Ureter (tissue), 1 donor: ENCODE measurements around the gene MAP7D2. TPM values are rescaled to one million over a fixed set of nuclear protein-coding genes. Genes with fewer than 3 reads are reported as not detected.

Experiments
- DNase-seq: peaks from one replicate; pipeline ENCODE4 v3.0.0-alpha.2; 2020; ENCODE audit warnings: low spot score
- total RNA-seq: library from RNA; stranded (reverse); gene quantifications from one replicate; pipeline ENCODE4 v1.2.4, GENCODE V29; 2023
- donor health status: DM: yes; HTN: yes; CAD: no.

MAP7D2 gene
- total RNA-seq, 1 donor from 2014 or later: 1.2 TPM

DNA sequence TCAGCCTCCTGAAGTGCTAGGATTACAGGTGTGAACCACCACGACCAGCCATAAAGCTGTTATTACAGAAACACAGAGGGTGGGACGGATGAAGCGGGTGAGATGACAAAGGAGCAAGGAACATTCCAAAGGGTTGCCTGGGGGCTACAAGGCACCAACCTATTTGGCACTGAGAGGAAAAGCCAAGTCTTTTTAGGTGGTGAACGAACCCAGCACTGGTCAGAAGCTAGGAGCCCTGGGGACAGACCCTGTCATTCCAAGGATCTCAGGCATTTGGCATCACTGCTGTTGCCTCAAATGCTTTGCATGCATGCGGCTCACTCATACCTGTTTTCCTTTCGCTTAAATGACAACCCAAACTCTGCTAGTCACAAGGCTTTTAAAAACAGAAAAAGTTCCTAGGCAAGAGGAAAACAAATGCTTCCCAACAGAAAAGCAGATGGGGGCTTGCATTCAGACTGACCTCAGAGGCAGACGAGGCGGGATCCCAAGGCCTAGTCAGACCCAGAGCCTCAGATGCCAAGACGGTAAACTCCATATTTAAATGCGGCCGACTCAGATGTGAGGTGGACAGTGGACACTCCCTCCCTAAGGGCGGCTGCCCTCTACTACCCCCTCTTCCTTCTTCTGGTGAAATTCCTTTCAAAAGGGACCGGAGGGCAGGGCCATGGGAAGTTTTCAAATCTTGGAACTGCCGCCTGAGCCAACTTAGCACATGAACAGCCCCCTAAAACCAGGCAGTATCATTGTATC lies 4.5 kb downstream of the MAP7D2 start:
- no peak for DNase-seq

DNA sequence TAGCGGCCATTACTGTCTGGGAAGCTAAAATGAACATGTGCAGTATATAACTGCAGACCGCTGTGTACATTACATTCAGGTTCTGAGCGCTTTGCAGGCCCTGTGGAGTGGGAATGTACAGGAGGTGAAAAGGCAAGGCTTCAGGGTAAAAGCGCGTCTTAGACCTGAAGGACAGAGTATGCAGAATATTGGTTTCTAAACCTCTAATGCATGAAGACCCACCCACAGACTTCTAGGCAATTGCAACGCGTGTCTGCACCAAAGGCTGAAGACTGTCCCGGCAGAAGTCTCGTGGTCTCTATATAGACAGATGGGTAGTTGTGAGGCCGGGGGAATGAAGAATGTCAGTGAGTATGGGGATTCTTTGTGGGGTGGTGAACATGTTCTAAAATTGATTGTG lies 5.4 kb downstream of the MAP7D2 start:
- no peak for DNase-seq

- DNase-seq: no peak
These were observed 14.6 kb downstream of the MAP7D2 start for GRCh38 chrX:20101934-20102581.

- DNase-seq: no peak
These were observed 25.2 kb downstream of the MAP7D2 start for GRCh38 chrX:20091499-20091898.

DNA sequence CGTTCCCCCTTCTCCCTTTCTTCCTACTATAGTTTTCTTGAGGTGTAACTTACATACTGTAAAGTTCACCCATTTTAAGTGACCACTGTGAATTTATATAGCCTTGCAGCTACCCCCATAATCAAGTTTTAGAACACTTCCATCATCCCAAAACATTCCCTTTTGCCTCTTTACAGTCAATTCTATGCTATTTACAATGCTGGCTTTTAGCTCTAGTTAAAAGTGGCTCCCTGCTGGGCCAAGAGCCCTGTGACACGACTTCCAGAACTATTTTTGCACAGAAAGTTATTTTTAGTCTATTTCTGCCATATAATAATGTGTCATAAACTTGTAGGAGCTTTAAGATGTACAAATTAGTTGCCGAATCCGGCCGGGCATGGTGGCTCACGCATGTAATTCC lies 26.9 kb downstream of the MAP7D2 start:
- DNase-seq: no peak

DNA sequence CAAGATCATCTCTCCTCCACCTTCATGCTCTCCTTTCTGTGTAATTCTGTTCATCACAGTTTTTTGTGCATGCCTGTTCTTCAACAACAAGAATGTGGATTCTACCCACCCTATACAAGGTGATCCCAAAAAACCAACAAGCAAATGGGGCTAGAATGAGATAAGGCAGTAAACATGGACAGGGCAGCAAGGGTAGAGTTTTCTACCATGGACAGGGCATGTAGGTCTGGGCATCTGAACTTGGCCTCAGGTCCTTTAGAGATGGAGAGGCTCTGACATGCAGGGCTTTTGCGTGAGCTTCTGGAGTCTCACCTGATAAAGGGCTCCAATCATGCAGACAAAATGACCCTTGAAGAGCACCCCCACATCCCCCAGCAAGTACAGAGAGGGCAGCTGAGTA lies 36.4 kb downstream of the MAP7D2 start:
- no peak for DNase-seq

GRCh38 chrX:20071511-20072079 lies 45.1 kb downstream of the MAP7D2 start:
- DNase-seq: no peak

GRCh38 chrX:20067709-20068561 lies 48.8 kb downstream of the MAP7D2 start:
- DNase-seq: peak; percentile 76

- DNase-seq: no peak
These were observed 49.6 kb downstream of the MAP7D2 start for GRCh38 chrX:20066968-20067708.

- no peak for DNase-seq
These were observed 52.9 kb downstream of the MAP7D2 start for GRCh38 chrX:20063716-20064351.

DNA sequence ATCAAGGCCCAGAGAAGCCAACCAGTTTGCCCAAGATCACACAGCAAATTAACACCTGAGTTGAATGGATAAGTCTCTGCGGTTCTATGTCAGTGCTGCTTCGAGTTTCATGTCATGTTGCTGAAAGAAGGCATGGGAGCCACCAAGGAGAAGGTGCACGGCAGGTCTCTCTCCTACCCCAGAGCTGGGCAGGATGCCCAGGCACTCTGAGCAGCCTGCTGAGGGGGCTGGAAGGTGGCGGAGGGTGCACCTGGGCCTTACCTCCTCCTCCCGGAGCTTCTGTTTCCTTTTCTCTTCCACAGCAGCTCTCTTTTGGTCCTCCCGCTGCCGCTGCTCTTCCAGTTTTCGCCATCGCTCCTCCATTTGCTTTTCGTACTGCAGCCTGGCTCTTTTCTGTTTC lies 53.6 kb downstream of the MAP7D2 start:
- DNase-seq: no peak

DNA sequence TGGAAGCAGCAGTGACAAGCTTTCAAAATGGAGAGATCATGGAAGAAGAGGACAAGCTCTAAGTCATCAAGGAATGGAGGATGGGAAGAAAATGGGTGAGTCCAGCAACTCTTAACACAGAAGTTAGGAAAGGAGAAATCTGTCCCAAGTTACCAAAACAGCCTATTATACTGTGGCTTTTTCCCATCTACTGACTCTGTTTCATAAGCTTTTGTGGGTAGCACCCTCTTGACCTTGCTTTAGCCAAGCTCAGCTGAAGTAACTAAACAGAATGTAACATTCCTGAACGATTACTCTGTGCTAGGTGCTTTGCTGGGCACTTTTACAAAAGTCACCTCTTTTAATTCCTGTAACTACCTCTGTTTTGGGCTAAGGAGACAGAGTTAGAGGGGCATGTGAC lies 54.9 kb downstream of the MAP7D2 start:
- DNase-seq: no peak

DNA sequence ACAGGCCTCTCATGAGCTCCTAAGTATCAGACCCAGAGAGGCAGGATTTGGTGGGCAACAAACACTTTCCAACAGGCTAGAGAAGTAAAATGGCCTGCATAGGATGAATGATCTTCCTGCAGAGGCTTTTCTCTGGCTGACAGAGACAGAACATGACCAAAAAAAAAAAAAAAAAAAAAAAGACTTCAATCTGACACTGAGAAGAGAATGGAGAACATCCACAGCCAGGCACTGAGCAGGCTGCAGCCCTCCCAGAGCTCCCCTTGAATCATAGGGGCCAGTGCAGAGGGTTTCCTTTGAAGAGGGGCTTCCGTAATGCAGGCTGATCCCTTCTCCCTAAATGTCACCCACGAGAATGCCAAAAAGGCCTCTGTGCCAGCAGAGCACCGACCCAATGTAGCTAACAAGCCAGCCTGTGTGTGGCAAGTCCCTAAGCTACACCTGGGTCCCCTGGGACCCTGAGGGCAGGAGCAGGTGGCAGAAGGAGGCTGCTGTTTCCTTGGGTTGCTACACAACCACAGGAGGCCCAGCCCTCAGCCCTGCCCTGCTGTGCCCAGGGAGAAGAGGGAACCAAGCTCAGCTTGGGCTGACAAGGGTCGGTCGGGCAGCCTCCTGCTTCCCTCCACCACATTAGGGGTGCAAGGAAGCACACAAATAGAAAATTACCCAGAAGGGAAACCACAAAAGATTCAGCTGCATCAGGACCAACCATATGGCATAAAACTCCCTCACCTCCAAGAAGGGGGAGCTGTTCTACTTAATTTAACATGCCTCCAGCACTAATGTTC lies 55.6 kb downstream of the MAP7D2 start:
- DNase-seq: no peak

GRCh38 chrX:20059467-20060128 lies 57.1 kb downstream of the MAP7D2 start:
- no peak for DNase-seq

DNA sequence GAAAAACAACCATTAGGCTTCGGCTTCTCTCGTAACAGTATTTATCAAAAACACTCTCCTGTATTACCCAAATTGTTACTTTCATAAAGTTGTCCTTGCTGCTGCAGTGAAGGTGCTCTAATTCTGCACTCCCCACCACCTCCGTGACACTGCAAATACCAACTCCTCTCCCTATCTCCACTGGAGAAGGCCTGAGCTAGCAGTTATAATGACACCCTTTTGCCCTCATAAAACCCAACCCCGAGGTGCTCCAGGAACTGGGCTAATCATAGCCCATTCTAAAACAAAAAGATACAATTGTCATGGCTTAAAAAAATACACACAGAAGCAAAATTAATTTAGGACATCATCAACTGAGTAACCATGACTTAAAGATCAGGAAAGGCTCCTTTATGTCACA lies 59.2 kb downstream of the MAP7D2 start:
- DNase-seq: no peak

DNA sequence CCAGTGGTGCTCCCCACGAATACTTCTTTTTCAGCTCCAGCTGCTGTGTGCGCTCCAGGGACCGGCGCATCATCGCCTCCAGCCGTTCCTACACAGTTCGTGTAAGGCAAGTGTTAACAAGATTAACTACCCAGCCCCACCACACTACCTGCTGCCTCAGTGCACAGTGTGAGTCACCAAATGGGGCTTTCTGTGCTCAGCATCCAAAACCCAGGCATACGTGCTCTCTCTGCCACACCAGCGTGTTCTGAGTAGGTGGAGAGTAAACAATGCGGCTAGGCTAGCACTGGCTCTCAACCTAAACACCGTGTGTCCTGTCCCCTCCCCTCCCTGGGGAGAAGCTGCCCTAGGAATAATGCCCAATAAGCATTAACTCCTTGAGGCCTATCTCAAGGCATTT lies 60.0 kb downstream of the MAP7D2 start:
- DNase-seq: no peak

DNA sequence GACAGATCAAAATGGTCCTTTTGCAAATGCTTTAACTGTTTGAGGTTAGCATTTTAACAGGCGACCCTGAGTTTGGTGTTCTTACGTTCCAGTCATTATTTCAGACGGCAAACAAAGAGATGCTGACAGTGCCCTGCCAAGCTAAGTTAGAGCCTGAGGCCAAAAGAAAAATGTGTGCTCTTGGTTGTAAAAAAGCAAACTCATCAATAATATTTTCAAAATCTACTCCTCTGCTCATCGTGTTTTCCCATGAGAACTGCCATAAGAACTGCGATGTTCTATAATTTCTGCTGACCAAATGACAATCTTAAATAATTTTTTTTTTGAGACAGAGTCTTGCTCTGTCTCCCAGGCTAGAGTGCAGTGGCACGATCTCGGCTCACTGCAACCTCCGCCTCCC lies 63.2 kb downstream of the MAP7D2 start:
- no peak for DNase-seq

DNA sequence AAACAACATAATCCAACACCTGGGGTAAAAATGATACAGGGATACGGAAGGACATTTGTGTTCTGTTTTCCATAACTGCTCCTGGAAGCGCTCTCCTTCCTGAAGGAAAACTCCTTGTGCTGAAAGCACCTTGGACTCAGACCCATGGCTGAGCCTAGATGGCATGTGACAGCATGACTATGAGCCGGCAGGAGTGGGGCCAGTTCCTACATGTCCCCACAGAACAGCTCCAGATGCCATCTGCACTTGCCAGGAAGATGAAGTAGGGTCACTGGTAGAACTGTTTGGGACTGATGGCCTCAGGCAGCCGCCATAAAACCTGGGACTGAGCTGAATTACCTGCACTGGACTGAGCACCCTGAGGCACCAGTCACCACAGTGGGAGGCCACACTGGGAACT lies 69.8 kb downstream of the MAP7D2 start:
- DNase-seq: no peak

- no peak for DNase-seq
These were observed 70.5 kb downstream of the MAP7D2 start for GRCh38 chrX:20046223-20046622.

- no peak for DNase-seq
These were observed 74.5 kb downstream of the MAP7D2 start for GRCh38 chrX:20042221-20042620.
